PC-9 (cell line): ENCODE measurements around the gene MICB. TPM values are rescaled to one million over a fixed set of nuclear protein-coding genes. Genes with fewer than 3 reads are reported as not detected.

Experiments
- BruUV-seq: library from RNA; stranded (reverse); fragments of 400-500 nt; replicated peaks from 2 replicates; lab custom pipeline; 2021; lab: Mats Ljungman, UMichigan
- CTCF ChIA-PET: fragments of 300-600 bp; sonication (Branson Sonifier 250); formaldehyde crosslinking; loops from one replicate; lab custom pipeline; 2022; ENCODE audit warnings: antibody characterized with exemption; lab: Charles Lee
- POLR2A ChIA-PET: fragments of 300-600 bp; sonication (Branson Sonifier 250); formaldehyde crosslinking; loops from one replicate; lab custom pipeline; 2022; ENCODE audit warnings: antibody characterized with exemption; ENCODE audit not compliant: unreplicated experiment; lab: Charles Lee
- DNase-seq, 2 experiments: peaks; one replicate each; pipeline versions ENCODE4 v3.0.0 to v3.0.0-alpha.2; 2015 to 2022; ENCODE audit warnings: mixed read lengths in 1 of 2
- H2AFZ ChIP-seq: fragments of 200-600 bp; sonication (generic); 2 replicates; pipeline ENCODE4 v1.8.1; 2017; ENCODE audit warnings: antibody characterized with exemption
- H3F3A ChIP-seq: fragments of 200-600 bp; sonication (generic); 2 replicates; pipeline ENCODE4 v1.8.1; 2017; ENCODE audit warnings: antibody characterized with exemption, mild to moderate bottlenecking, low read depth; ENCODE audit not compliant: insufficient read depth
- H3K27ac ChIP-seq: fragments of 200-600 bp; sonication (generic); 2 replicates; pipeline ENCODE4 v1.6.1; 2016; ENCODE audit warnings: mixed run types
- H3K27me3 ChIP-seq: fragments of 200-600 bp; sonication (generic); 2 replicates; pipeline ENCODE4 v1.6.1; 2016; ENCODE audit warnings: low read depth, mixed run types; ENCODE audit not compliant: insufficient read depth
- H3K36me3 ChIP-seq: fragments of 200-600 bp; sonication (generic); 2 replicates; pipeline ENCODE4 v1.6.1; 2016; ENCODE audit warnings: low read depth, mixed run types
- H3K4me1 ChIP-seq: fragments of 200-600 bp; sonication (generic); replicated peaks from 2 replicates; pipeline ENCODE4 v1.6.1; 2016; ENCODE audit warnings: mixed run types; ENCODE audit not compliant: insufficient read depth
- H3K4me2 ChIP-seq: fragments of 200-600 bp; sonication (generic); 2 replicates; pipeline ENCODE4 v1.6.1; 2017; ENCODE audit warnings: mixed run types
- H3K4me3 ChIP-seq: fragments of 200-600 bp; sonication (generic); 2 replicates; pipeline ENCODE4 v1.6.1; 2016; ENCODE audit warnings: mixed run types
- H3K79me2 ChIP-seq: fragments of 200-600 bp; sonication (generic); 2 replicates; pipeline ENCODE4 v1.6.1; 2017; ENCODE audit warnings: low read depth, mixed run types
- H3K9me2 ChIP-seq: fragments of 200-600 bp; sonication (generic); 2 replicates; pipeline ENCODE4 v1.8.1; 2017; ENCODE audit warnings: mild to moderate bottlenecking; ENCODE audit not compliant: insufficient read depth
- H3K9me3 ChIP-seq: fragments of 200-600 bp; sonication (generic); 2 replicates; pipeline ENCODE4 v1.8.1; 2016; ENCODE audit warnings: low read depth; ENCODE audit not compliant: insufficient read depth
- H4K20me1 ChIP-seq: fragments of 200-600 bp; sonication (generic); 2 replicates; pipeline ENCODE4 v1.8.1; 2017; ENCODE audit not compliant: insufficient read depth
- EZH2 ChIP-seq: fragments of 200-600 bp; sonication (generic); IDR thresholded peaks from 2 replicates; pipeline ENCODE4 v1.8.0; 2017; ENCODE audit warnings: antibody characterized with exemption, low read depth
- intact Hi-C: fragments of 100-400 bp; cut with micrococcal nuclease; formaldehyde crosslinking; loops from one replicate; pipeline ENCODE4 v1.10.0; 2022; ENCODE audit not compliant: unreplicated experiment
- total RNA-seq: library from RNA; stranded (reverse); gene quantifications from 2 replicates; pipeline ENCODE4 v1.2.3, GENCODE V29; 2021
- TF ChIP-seq, protein P1 (sequence below): fragments of 200-600 bp; sonication (generic); conservative IDR thresholded peaks from 2 replicates; pipeline ENCODE4 v1.6.1; 2017; ENCODE audit warnings: mixed run types, antibody characterized with exemption, mild to moderate bottlenecking, moderate library complexity

The MICB gene
- total RNA-seq, 1 experiment from 2014 or later: 37.8 TPM

DNA sequence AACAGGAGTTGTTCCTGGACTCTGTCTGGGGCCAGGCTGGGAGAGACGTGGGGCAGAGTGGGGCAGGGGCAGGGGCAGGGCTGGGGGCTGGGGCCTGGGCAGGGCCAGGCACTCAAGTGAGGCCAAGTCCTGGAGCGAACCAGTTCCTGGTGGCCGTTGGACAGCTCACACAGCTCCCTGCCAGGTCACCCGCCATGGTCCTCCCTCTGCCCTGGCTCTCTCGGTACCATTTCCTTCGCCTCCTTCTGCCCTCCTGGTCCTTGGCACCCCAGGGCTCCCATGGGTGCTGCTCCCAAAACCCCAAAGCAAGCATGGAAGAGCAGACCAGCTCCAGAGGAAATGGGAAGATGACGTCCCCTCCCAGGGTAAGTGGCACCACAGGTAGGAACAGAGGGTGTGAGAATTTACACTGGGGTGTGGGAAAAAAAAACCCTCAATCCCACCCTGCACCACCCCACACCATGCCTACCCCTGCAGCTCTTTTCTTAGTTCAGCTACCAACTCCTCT, 30.9 kb downstream of the MICB start, which contains the start of gene MCCD1:
MCCD1 (plus strand) TSS at position 142 of the 508 bp plus-strand sequence; CDS start at position 195, 53 bp downstream.
- H3F3A ChIP-seq: peaks cover 52% of the 10 kb centered on the region
- intact Hi-C loops: loop anchor here (5.0 kb wide), 1 partner anchor 37 kb away; no protein-coding TSS in a partner anchor
- no peak for DNase-seq
- no TSS peak for BruUV-seq
- H3K9me2 ChIP-seq: no peaks in the 10 kb centered on the region
- ChIA-PET POLR2A (interaction anchor here (0.7 kb wide), 1 partner anchor 33 kb away, joined by 4 read pairs; no protein-coding TSS in a partner anchor), CTCF (no interaction called here)
- no peaks in the 10 kb centered on the region for H3K27me3 ChIP-seq
- 0 out of 2 replicates have a peak, but pooled peaks cover 7% of the 10 kb centered on the region for H3K4me1 ChIP-seq
- TF ChIP-seq EZH2: no peak
- TF ChIP-seq, protein P1, sequence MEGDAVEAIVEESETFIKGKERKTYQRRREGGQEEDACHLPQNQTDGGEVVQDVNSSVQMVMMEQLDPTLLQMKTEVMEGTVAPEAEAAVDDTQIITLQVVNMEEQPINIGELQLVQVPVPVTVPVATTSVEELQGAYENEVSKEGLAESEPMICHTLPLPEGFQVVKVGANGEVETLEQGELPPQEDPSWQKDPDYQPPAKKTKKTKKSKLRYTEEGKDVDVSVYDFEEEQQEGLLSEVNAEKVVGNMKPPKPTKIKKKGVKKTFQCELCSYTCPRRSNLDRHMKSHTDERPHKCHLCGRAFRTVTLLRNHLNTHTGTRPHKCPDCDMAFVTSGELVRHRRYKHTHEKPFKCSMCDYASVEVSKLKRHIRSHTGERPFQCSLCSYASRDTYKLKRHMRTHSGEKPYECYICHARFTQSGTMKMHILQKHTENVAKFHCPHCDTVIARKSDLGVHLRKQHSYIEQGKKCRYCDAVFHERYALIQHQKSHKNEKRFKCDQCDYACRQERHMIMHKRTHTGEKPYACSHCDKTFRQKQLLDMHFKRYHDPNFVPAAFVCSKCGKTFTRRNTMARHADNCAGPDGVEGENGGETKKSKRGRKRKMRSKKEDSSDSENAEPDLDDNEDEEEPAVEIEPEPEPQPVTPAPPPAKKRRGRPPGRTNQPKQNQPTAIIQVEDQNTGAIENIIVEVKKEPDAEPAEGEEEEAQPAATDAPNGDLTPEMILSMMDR: no peak
- H2AFZ ChIP-seq: no peak within 1 kb of the TSS
- no peak within 1 kb of the TSS for H3K27ac ChIP-seq
- peaks cover 43% of the 10 kb centered on the region for H4K20me1 ChIP-seq
- no peaks in the 10 kb centered on the region for H3K9me3 ChIP-seq
- peaks cover 30% of the 10 kb centered on the region for H3K36me3 ChIP-seq
- H3K4me2 ChIP-seq: no peak within 1 kb of the TSS
- H3K4me3 ChIP-seq: no peak within 1 kb of the TSS
- 0 out of 2 replicates have a peak, but pooled peaks cover 5% of the 10 kb centered on the region for H3K79me2 ChIP-seq

DNA sequence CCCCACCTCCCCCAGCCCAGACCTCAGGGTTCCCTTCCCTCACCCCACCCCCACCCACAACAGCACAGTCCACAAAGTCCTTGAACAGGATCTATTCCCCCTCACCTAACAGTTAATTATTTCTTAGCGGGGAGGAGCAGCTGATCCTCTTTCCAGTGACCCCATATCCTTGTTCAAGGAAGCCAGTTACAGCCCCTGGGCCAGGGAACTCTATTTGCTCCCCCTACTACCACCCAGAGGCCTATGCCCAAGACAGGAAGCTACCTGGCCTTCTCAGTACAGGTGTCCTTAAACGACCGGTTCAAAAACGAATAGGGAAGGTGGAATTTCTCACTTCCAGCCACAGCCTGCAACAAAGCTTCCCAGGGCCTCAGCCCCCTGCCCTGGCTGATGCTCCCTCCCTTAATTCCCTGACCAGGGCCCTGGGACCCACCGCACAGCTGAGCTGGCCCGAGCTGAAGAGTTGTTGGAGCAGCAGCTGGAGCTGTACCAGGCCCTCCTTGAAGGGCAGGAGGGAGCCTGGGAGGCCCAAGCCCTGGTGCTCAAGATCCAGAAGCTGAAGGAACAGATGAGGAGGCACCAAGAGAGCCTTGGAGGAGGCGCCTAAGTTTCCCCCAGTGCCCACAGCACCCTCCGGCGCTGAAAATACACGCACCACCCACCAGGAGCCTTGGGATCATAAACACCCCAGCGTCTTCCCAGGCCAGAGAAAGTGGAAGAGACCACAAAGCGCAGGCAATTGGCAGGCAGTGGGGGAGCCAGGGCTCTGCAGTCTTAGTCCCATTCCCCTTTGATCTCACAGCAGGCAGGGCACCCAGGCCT, 31.6 kb downstream of the MICB start:
- ChIA-PET POLR2A (interaction anchor here (0.7 kb wide), 1 partner anchor 41 kb away, joined by 5 read pairs; no protein-coding TSS in a partner anchor), CTCF (no interaction called here)
- peaks cover 34% of the 10 kb centered on the region for H3K36me3 ChIP-seq
- no peak overlapping the region for H3K4me3 ChIP-seq
- DNase-seq: no peak
- H4K20me1 ChIP-seq: peaks cover 47% of the 10 kb centered on the region
- no peaks in the 10 kb centered on the region for H3K9me2 ChIP-seq
- H3F3A ChIP-seq: peaks cover 59% of the 10 kb centered on the region
- TF ChIP-seq, protein P1: no peak
- TF ChIP-seq EZH2: no peak
- H3K79me2 ChIP-seq: 0 out of 2 replicates have a peak, but pooled peaks cover 5% of the 10 kb centered on the region
- H3K9me3 ChIP-seq: no peaks in the 10 kb centered on the region
- H2AFZ ChIP-seq: no peak overlapping the region
- no peak overlapping the region for H3K4me2 ChIP-seq
- intact Hi-C loops: loop anchor here (5.0 kb wide), 1 partner anchor 37 kb away; no protein-coding TSS in a partner anchor
- H3K27me3 ChIP-seq: no peaks in the 10 kb centered on the region
- H3K27ac ChIP-seq: no peak overlapping the region
- H3K4me1 ChIP-seq: 0 out of 2 replicates have a peak, but pooled peaks cover 7% of the 10 kb centered on the region
- no TSS peak for BruUV-seq

DNA sequence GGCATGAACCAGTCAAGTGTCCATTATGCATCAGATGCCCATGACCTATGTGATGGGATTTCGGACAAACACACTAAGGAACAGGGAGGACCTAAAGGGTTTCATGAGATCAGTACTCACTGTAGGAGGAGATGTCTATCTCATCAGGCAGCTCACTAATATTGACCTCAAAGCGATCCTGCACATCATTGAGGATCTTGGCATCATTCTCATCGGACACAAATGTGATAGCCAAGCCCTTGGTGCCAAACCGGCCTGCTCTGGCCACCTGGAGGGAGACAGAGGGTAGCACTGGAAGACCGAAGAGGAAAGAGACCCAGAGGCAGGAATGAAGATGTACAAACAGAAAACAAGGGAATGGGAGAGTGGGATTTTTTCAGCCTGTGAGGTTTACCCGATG, 32.7 kb downstream of the MICB start:
- Histone ChIP-seq H3K79me2 (peaks cover 11% of the 10 kb centered on the region), H3K4me3 (no peak overlapping the region), H3K27ac (no peak overlapping the region), H3F3A (peaks cover 69% of the 10 kb centered on the region), H3K9me3 (no peaks in the 10 kb centered on the region), H3K9me2 (no peaks in the 10 kb centered on the region), H2AFZ (no peak overlapping the region), H3K36me3 (peaks cover 41% of the 10 kb centered on the region), H4K20me1 (peaks cover 58% of the 10 kb centered on the region), H3K27me3 (no peaks in the 10 kb centered on the region), H3K4me2 (no peak overlapping the region), H3K4me1 (0 out of 2 replicates have a peak, but pooled peaks cover 7% of the 10 kb centered on the region)
- BruUV-seq: no TSS peak
- CTCF ChIA-PET: no interaction called here
- TF ChIP-seq, protein P1: no peak
- no peak for TF ChIP-seq EZH2
- intact Hi-C loops: no loop called here
- POLR2A ChIA-PET: no interaction called here
- no peak for DNase-seq
